Measurements from ENCODE around the gene RBM18.

RBM18 gene

DNA sequence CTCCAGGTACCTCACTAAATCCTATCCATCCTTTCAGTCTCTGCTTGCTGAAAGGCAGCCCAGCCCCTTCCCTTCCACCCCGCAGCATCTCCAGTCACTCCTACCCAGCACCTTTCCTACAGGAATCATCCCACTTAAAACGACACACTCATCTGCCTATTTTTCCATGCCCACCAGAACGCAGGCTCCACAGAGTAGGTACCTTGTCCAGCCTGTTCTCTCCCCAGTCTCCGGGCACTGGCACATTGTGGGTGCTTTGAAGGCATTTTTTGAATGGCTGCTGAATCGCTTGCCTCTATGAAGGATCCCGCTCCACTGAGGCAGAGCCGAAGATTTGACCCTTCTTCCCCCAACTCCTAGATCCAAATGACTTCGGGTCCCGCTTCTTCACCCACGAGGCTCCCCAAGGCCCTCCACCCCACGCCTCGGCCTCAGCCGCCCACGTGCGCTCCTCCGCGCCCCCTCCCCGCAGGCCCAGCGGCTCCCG is 51.5 kb downstream of the RBM18 start:
- no peak for DNase-seq (ENCODE audit: low spot score)
- ChIA-PET CTCF (interaction anchor here (0.6 to 0.7 kb wide), 2 partner anchors 87 to 1190 kb away, joined by 3 to 4 read pairs; no protein-coding TSS in a partner anchor), POLR2A (ENCODE audit: low non-redundant PET) (no interaction called here)
- TF ChIP-seq, protein P1, sequence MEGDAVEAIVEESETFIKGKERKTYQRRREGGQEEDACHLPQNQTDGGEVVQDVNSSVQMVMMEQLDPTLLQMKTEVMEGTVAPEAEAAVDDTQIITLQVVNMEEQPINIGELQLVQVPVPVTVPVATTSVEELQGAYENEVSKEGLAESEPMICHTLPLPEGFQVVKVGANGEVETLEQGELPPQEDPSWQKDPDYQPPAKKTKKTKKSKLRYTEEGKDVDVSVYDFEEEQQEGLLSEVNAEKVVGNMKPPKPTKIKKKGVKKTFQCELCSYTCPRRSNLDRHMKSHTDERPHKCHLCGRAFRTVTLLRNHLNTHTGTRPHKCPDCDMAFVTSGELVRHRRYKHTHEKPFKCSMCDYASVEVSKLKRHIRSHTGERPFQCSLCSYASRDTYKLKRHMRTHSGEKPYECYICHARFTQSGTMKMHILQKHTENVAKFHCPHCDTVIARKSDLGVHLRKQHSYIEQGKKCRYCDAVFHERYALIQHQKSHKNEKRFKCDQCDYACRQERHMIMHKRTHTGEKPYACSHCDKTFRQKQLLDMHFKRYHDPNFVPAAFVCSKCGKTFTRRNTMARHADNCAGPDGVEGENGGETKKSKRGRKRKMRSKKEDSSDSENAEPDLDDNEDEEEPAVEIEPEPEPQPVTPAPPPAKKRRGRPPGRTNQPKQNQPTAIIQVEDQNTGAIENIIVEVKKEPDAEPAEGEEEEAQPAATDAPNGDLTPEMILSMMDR (conservative IDR thresholded peaks at IDR 0.05; ENCODE audit: low read depth), result no peak
- H3K27ac ChIP-seq, result peak overlapping the region; percentile 46

- ChIA-PET CTCF (interaction anchor here (0.5 to 0.7 kb wide), 2 partner anchors 418 to 1190 kb away, joined by 4 read pairs; no protein-coding TSS in a partner anchor), POLR2A (ENCODE audit: low non-redundant PET) (interaction anchor here (0.5 kb wide), 1 partner anchor 33 kb away, joined by 4 read pairs; no protein-coding TSS in a partner anchor)
- TF ChIP-seq, protein P1 (conservative IDR thresholded peaks at IDR 0.05; ENCODE audit: low read depth), result no peak
Observed at GRCh38 chr9:122212473-122213004, 52.1 kb downstream of the RBM18 start.

DNA sequence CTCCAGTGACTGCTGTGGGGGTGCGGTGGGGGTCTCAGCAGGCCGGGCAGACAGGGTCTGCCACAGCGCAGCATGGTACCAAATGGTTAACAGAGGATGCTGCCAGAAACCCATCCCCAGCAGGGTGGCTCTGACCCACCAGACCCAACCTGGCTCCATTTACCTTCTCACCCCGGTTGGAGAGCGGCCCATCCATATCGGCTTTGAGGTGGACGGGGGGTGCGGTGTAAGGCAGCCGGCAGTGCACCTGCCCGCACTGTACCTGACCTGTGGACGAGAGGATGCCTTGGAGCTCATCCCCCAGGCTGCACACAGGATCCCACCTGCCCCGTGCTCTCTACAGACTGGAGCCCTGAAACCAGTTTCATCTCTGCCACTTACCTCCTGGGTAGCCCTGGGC is 55.2 kb downstream of the RBM18 start:
- no peak overlapping the region for H3K27ac ChIP-seq
- CTCF ChIA-PET, result interaction anchor here (0.7 to 1.0 kb wide), 2 partner anchors 51 to 180 kb away, joined by 3 to 5 read pairs; no protein-coding TSS in a partner anchor
- TF ChIP-seq, protein P1 (conservative IDR thresholded peaks at IDR 0.05; ENCODE audit: low read depth), result no peak
- no peak for DNase-seq (ENCODE audit: low spot score)
- POLR2A ChIA-PET (ENCODE audit: low non-redundant PET), result no interaction called here

More at GRCh38 chr9:122212473-122213004, 52.1 kb downstream of the RBM18 start:
- DNase-seq (ENCODE audit: low spot score), result no peak
- H3K27ac ChIP-seq, result no peak overlapping the region

DNA sequence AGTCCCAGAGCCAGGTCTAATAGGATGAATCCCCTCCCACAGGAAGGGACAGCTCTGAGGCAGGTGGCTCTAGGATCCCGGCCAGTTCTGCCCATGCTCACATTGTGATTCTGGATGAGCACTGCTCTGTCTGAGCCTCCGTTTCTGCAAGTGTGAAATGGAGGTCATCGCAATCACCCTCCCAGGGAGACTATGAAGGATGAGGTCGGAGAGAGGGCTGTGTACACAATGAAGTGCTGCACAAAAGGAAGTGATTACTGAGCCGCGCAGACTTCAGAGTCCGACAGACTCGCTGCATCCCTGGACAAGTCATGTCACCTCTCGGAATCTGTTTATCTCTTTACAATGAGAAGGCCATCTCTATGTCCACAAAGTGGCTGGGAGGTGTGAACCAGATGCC is 57.5 kb downstream of the RBM18 start:
- DNase-seq (ENCODE audit: low spot score), result no peak
- ChIA-PET POLR2A (ENCODE audit: low non-redundant PET) (no interaction called here), CTCF (no interaction called here)
- H3K27ac ChIP-seq, result no peak overlapping the region; the same call in 1 of the 2 replicates
- TF ChIP-seq, protein P1 (conservative IDR thresholded peaks at IDR 0.05; ENCODE audit: low read depth), result no peak

DNA sequence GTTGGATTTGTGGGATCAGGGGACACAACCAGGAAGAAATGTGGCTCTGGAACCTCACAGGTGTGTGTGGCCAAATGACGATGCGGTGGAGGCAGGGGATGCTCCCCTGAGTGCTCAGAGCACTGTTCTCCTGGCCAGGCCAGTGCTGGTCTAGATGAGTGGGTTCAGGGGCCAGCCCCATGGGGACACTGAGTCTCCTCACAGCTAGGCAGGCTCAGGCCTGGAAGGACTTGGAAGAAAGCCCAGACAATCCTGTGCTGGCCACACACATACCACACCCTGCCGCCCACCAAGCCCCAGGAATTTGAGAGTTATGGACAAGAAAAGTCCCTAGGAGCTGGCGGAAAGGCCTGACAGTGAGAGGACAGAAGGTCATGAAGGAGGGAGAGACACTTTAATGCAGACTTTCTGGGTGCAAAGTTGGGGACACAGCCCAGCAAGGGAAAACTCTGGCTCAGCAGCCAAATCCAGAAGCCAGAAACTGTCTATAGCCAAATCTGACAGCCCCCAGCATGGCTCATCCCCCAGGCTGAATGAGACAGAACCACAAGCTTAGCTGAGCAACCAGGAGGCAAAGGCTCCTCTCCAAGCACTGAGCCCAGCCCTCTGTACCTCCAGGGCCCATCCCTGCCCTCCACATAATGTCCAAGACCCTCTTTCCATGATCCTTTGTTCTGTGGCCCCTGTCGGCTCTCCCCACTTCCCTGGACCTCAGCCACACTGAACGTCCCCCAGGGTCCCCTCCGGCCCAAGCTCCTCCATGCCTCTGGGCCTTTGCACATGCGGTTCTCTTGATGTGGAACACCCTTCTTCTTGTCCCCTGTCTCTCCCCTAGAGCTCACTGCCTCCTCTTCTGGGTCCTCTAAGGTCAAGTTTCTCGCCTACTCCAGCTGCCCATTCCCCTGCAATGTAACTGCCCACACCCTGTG is 58.3 kb downstream of the RBM18 start:
- POLR2A ChIA-PET (ENCODE audit: low non-redundant PET), result no interaction called here
- TF ChIP-seq, protein P1 (conservative IDR thresholded peaks at IDR 0.05; ENCODE audit: low read depth), result no peak
- CTCF ChIA-PET, result no interaction called here
- no peak for DNase-seq (ENCODE audit: low spot score)
- H3K27ac ChIP-seq, result peak overlapping the region; percentile 46

- ChIA-PET POLR2A (ENCODE audit: low non-redundant PET) (no interaction called here), CTCF (no interaction called here)
- TF ChIP-seq, protein P1 (conservative IDR thresholded peaks at IDR 0.05; ENCODE audit: low read depth), result no peak
- H3K27ac ChIP-seq, result no peak overlapping the region
- no peak for DNase-seq (ENCODE audit: low spot score)
Observed at GRCh38 chr9:122205176-122205575, 59.5 kb downstream of the RBM18 start.

Data from RWPE1 (cell line).